Measurements from ENCODE around the gene RPL10.

The RPL10 gene

DNA sequence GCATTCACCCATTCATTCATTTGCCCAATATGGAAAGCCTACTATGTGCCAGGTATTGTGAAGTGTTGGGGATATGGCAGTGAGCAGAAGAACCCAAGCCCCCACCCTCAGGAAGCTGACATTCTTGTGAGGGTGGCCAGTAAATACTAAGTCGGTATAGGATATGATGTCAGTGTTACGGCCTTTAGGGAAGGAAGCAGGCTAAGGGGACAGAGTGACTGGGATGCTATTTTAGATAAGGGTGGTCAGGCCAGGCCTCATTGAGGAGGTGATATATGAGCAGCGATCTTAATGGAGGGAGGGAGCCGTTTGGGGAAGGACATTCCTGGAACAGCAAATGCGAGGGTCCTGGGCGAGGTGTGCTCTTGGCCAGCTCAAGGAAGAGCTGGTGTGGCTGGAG, 32.3 kb downstream of the RPL10 start:
- ATAC-seq: no peak
- TF ChIP-seq ZNF70 (CRISPR knock-in tag; IDR thresholded peaks at IDR 0.05): no peak
- TF ChIP-seq ISL1 (CRISPR knock-in tag; IDR thresholded peaks at IDR 0.05): no peak
- TF ChIP-seq ZNF565 (CRISPR knock-in tag; conservative IDR thresholded peaks at IDR 0.05; ENCODE audit: low read depth): no peak
- TF ChIP-seq OSR1 (CRISPR knock-in tag; IDR thresholded peaks at IDR 0.05): no peak
- no peak for TF ChIP-seq ZFP30 (CRISPR knock-in tag; IDR thresholded peaks at IDR 0.05)
- no peak for TF ChIP-seq BACH2 (CRISPR knock-in tag; IDR thresholded peaks at IDR 0.05; ENCODE audit: borderline replicate concordance)
- TF ChIP-seq TCF4 (CRISPR knock-in tag; IDR thresholded peaks at IDR 0.05; ENCODE audit: borderline replicate concordance): no peak

DNA sequence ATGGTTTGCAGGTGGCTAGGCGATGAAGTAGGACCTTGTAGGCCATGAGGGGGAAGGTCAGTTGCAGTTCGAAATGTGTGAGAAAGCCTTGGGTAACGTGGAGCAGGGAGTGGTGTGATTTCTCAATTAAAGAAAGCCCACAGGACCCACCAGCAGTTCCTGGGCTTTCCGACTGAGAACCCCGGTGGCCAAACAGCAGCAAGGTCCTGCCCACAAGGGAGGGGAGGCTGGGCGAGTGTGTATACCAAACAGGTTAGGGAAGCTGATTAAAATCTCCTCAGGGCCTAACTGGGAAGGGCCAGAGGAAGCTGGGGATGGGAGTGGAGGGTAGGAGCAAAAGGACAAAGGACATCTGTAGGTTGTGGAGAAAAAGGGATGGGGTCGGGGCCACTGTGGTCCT, 32.7 kb downstream of the RPL10 start:
- TF ChIP-seq ZNF565 (CRISPR knock-in tag; conservative IDR thresholded peaks at IDR 0.05; ENCODE audit: low read depth) (no peak), OSR1 (CRISPR knock-in tag; IDR thresholded peaks at IDR 0.05) (no peak), ESRRG (CRISPR knock-in tag; IDR thresholded peaks at IDR 0.05) (no peak), ZC3H10 (CRISPR knock-in tag; IDR thresholded peaks at IDR 0.05) (no peak), RARB (CRISPR knock-in tag; IDR thresholded peaks at IDR 0.05) (no peak), ISL1 (CRISPR knock-in tag; IDR thresholded peaks at IDR 0.05) (no peak), GLIS3 (CRISPR knock-in tag; IDR thresholded peaks at IDR 0.05) (no peak), ZNF70 (CRISPR knock-in tag; IDR thresholded peaks at IDR 0.05) (no peak), ZFP30 (CRISPR knock-in tag; IDR thresholded peaks at IDR 0.05) (no peak)
- TF ChIP-seq, protein P1, sequence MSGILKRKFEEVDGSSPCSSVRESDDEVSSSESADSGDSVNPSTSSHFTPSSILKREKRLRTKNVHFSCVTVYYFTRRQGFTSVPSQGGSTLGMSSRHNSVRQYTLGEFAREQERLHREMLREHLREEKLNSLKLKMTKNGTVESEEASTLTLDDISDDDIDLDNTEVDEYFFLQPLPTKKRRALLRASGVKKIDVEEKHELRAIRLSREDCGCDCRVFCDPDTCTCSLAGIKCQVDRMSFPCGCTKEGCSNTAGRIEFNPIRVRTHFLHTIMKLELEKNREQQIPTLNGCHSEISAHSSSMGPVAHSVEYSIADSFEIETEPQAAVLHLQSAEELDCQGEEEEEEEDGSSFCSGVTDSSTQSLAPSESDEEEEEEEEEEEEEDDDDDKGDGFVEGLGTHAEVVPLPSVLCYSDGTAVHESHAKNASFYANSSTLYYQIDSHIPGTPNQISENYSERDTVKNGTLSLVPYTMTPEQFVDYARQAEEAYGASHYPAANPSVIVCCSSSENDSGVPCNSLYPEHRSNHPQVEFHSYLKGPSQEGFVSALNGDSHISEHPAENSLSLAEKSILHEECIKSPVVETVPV (CRISPR knock-in tag; IDR thresholded peaks at IDR 0.05): no peak
- TF ChIP-seq, protein P2, sequence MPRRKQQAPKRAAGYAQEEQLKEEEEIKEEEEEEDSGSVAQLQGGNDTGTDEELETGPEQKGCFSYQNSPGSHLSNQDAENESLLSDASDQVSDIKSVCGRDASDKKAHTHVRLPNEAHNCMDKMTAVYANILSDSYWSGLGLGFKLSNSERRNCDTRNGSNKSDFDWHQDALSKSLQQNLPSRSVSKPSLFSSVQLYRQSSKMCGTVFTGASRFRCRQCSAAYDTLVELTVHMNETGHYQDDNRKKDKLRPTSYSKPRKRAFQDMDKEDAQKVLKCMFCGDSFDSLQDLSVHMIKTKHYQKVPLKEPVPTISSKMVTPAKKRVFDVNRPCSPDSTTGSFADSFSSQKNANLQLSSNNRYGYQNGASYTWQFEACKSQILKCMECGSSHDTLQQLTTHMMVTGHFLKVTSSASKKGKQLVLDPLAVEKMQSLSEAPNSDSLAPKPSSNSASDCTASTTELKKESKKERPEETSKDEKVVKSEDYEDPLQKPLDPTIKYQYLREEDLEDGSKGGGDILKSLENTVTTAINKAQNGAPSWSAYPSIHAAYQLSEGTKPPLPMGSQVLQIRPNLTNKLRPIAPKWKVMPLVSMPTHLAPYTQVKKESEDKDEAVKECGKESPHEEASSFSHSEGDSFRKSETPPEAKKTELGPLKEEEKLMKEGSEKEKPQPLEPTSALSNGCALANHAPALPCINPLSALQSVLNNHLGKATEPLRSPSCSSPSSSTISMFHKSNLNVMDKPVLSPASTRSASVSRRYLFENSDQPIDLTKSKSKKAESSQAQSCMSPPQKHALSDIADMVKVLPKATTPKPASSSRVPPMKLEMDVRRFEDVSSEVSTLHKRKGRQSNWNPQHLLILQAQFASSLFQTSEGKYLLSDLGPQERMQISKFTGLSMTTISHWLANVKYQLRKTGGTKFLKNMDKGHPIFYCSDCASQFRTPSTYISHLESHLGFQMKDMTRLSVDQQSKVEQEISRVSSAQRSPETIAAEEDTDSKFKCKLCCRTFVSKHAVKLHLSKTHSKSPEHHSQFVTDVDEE (CRISPR knock-in tag; IDR thresholded peaks at IDR 0.05): no peak
- ATAC-seq: no peak

DNA sequence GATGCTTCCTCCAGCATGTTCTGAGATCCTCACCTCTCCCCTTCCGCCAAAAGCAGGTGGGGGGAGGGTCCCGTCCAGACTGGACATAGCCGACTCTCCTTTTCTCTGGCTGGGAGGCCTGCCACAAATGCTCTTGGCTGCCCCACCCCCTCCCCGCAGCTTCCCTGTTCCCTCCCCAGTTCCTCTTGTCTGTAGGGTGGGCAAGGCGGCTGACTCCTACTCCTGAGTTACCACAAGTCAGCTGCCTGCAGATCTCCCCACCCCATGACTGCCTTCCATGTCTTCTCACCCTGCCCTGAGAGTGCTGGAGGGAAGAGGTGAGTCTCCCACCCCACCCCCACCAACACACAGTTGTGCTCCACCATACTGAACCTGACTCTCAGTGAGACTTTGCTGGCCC, 33.2 kb downstream of the RPL10 start:
- no peak for TF ChIP-seq SNAI2 (CRISPR knock-in tag; IDR thresholded peaks at IDR 0.05)
- TF ChIP-seq, protein P1 (CRISPR knock-in tag; IDR thresholded peaks at IDR 0.05): no peak
- no peak for TF ChIP-seq OSR1 (CRISPR knock-in tag; IDR thresholded peaks at IDR 0.05)
- no peak for TF ChIP-seq ZFP30 (CRISPR knock-in tag; IDR thresholded peaks at IDR 0.05)
- TF ChIP-seq, protein P2 (CRISPR knock-in tag; IDR thresholded peaks at IDR 0.05): no peak
- TF ChIP-seq ISL1 (CRISPR knock-in tag; IDR thresholded peaks at IDR 0.05): no peak
- TF ChIP-seq ZNF8 (CRISPR knock-in tag; IDR thresholded peaks at IDR 0.05): no peak
- TF ChIP-seq TCF4 (CRISPR knock-in tag; IDR thresholded peaks at IDR 0.05; ENCODE audit: borderline replicate concordance): no peak
- TF ChIP-seq RARB (CRISPR knock-in tag; IDR thresholded peaks at IDR 0.05): no peak
- TF ChIP-seq ZFP3 (CRISPR knock-in tag; IDR thresholded peaks at IDR 0.05): no peak
- no peak for ATAC-seq

DNA sequence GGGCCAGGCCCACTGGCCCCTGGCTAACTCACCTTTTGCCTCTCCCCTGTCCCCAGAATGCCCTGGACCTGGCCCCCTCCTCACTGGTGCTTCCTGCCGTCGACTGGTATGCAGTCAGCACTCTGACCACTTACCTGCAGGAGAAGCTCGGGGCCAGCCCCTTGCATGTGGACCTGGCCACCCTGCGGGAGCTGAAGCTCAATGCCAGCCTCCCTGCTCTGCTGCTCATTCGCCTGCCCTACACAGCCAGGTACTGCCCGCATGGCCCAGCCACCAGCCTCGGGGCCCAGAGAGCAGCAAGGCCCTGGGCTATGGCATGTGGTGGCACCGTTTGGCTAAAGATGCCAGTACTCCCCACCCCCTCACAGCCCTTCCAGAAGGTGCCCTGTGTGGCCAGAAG, 34.0 kb downstream of the RPL10 start:
- ATAC-seq: no peak
- TF ChIP-seq ZNF70 (CRISPR knock-in tag; IDR thresholded peaks at IDR 0.05) (no peak), BACH2 (CRISPR knock-in tag; IDR thresholded peaks at IDR 0.05; ENCODE audit: borderline replicate concordance) (no peak), ARNTL (CRISPR knock-in tag; IDR thresholded peaks at IDR 0.05; ENCODE audit: borderline replicate concordance, low read depth) (no peak), ISL1 (CRISPR knock-in tag; IDR thresholded peaks at IDR 0.05) (no peak), PPARA (CRISPR knock-in tag; IDR thresholded peaks at IDR 0.05; ENCODE audit: borderline replicate concordance) (no peak), ESRRG (CRISPR knock-in tag; IDR thresholded peaks at IDR 0.05) (no peak)
- TF ChIP-seq, protein P3, sequence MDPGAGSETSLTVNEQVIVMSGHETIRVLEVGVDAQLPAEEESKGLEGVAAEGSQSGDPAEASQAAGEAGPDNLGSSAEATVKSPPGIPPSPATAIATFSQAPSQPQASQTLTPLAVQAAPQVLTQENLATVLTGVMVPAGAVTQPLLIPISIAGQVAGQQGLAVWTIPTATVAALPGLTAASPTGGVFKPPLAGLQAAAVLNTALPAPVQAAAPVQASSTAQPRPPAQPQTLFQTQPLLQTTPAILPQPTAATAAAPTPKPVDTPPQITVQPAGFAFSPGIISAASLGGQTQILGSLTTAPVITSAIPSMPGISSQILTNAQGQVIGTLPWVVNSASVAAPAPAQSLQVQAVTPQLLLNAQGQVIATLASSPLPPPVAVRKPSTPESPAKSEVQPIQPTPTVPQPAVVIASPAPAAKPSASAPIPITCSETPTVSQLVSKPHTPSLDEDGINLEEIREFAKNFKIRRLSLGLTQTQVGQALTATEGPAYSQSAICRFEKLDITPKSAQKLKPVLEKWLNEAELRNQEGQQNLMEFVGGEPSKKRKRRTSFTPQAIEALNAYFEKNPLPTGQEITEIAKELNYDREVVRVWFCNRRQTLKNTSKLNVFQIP (CRISPR knock-in tag; IDR thresholded peaks at IDR 0.05; ENCODE audit: borderline replicate concordance, low read depth): no peak
- TF ChIP-seq, protein P4, sequence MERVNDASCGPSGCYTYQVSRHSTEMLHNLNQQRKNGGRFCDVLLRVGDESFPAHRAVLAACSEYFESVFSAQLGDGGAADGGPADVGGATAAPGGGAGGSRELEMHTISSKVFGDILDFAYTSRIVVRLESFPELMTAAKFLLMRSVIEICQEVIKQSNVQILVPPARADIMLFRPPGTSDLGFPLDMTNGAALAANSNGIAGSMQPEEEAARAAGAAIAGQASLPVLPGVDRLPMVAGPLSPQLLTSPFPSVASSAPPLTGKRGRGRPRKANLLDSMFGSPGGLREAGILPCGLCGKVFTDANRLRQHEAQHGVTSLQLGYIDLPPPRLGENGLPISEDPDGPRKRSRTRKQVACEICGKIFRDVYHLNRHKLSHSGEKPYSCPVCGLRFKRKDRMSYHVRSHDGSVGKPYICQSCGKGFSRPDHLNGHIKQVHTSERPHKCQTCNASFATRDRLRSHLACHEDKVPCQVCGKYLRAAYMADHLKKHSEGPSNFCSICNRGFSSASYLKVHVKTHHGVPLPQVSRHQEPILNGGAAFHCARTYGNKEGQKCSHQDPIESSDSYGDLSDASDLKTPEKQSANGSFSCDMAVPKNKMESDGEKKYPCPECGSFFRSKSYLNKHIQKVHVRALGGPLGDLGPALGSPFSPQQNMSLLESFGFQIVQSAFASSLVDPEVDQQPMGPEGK (CRISPR knock-in tag; IDR thresholded peaks at IDR 0.05; ENCODE audit: borderline replicate concordance): no peak
- TF ChIP-seq, protein P2 (CRISPR knock-in tag; IDR thresholded peaks at IDR 0.05): no peak

Measured in SK-N-SH treated with all-trans-retinoic acid at 6 μM for 48 hours (cell line).